Measurements from ENCODE around the gene WIPI1. TPM values are rescaled to one million over a fixed set of nuclear protein-coding genes. Genes with fewer than 3 reads are reported as not detected.

WIPI1 gene
- total and polyA plus RNA-seq, 2 of the 13 experiments (the other 11 are each of a cell fraction or from before 2014, with no cell fraction given) = 29.4 to 141 TPM

DNA sequence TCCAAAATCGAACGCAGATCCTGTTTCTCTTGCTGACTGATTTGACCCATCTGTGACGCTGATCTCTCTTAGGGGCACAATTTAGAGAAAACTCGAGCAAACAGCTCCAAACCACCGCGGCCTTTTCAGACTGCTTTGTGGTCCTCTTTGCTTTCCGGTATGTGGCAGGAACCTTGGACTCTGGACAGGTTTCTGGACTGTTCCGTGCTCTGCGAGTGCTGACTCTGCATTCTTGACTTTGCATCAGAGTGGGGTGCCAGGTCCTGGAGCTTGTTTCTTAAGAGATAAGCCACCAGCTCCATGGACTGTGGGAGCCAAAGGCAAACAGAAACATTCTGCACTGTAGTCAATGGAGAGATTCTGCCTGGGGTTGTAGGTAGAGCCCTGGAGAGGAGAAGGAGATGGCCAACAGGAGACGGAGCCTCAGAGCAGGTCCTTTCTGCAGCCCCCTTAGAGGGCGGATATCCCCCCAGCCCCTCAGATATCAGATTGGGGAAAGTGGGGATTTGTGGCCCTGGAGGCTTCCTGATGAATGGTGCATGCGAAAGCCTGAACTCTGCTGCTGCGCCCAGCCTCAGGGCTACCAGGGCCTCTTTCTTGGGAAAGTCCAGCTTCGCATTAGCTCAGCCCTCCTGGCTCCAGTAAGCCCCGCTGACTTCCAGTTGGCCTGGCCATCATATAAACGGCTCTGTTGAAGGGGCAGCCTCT lies 65.6 kb downstream of the WIPI1 start (continued):
- TF ChIP-seq, protein P1, sequence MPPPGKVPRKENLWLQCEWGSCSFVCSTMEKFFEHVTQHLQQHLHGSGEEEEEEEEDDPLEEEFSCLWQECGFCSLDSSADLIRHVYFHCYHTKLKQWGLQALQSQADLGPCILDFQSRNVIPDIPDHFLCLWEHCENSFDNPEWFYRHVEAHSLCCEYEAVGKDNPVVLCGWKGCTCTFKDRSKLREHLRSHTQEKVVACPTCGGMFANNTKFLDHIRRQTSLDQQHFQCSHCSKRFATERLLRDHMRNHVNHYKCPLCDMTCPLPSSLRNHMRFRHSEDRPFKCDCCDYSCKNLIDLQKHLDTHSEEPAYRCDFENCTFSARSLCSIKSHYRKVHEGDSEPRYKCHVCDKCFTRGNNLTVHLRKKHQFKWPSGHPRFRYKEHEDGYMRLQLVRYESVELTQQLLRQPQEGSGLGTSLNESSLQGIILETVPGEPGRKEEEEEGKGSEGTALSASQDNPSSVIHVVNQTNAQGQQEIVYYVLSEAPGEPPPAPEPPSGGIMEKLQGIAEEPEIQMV (CRISPR knock-in tag; IDR thresholded peaks at IDR 0.05; ENCODE audit: low read depth) = peak; percentile 53; the same call in 1 of the 2 replicates
- TF ChIP-seq PLRG1 (conservative IDR thresholded peaks at IDR 0.05) = no peak
- TF ChIP-seq, protein P2, sequence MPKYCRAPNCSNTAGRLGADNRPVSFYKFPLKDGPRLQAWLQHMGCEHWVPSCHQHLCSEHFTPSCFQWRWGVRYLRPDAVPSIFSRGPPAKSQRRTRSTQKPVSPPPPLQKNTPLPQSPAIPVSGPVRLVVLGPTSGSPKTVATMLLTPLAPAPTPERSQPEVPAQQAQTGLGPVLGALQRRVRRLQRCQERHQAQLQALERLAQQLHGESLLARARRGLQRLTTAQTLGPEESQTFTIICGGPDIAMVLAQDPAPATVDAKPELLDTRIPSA (CRISPR knock-in tag; IDR thresholded peaks at IDR 0.05; ENCODE audit: borderline replicate concordance) = no peak
- TF ChIP-seq PITX1 (CRISPR knock-in tag; IDR thresholded peaks at IDR 0.05) = no peak
- TF ChIP-seq, protein P3, sequence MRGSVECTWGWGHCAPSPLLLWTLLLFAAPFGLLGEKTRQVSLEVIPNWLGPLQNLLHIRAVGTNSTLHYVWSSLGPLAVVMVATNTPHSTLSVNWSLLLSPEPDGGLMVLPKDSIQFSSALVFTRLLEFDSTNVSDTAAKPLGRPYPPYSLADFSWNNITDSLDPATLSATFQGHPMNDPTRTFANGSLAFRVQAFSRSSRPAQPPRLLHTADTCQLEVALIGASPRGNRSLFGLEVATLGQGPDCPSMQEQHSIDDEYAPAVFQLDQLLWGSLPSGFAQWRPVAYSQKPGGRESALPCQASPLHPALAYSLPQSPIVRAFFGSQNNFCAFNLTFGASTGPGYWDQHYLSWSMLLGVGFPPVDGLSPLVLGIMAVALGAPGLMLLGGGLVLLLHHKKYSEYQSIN (CRISPR knock-in tag; IDR thresholded peaks at IDR 0.05; ENCODE audit: borderline replicate concordance) = no peak
- peak; percentile 72; the same call in 1 of the 2 replicates for TF ChIP-seq ZKSCAN8 (CRISPR knock-in tag; IDR thresholded peaks at IDR 0.05; ENCODE audit: borderline replicate concordance)
- no peak for TF ChIP-seq TBX3 (IDR thresholded peaks at IDR 0.05; ENCODE audit: borderline replicate concordance)
- TF ChIP-seq, protein P4, sequence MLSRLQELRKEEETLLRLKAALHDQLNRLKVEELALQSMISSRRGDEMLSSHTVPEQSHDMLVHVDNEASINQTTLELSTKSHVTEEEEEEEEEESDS (CRISPR knock-in tag; IDR thresholded peaks at IDR 0.05; ENCODE audit: borderline replicate concordance) = no peak
- peak; percentile 40; the same call in 1 of the 2 replicates for TF ChIP-seq KAT7 (CRISPR knock-in tag; IDR thresholded peaks at IDR 0.05; ENCODE audit: borderline replicate concordance)
- TF ChIP-seq TOE1 (CRISPR knock-in tag; IDR thresholded peaks at IDR 0.05) = no peak
- no peak for TF ChIP-seq ZNF749 (CRISPR knock-in tag; IDR thresholded peaks at IDR 0.05; ENCODE audit: borderline replicate concordance)
- no peak for TF ChIP-seq CAMTA2 (CRISPR knock-in tag; IDR thresholded peaks at IDR 0.05; ENCODE audit: borderline replicate concordance)
- no peak for TF ChIP-seq ZNF235 (CRISPR knock-in tag; IDR thresholded peaks at IDR 0.05; ENCODE audit: borderline replicate concordance)
- TF ChIP-seq SNAPC2 (CRISPR knock-in tag; IDR thresholded peaks at IDR 0.05) = no peak
- peak; percentile 53; the same call in 1 of the 2 replicates for TF ChIP-seq PHF21A (CRISPR knock-in tag; IDR thresholded peaks at IDR 0.05)
- no peak for TF ChIP-seq MTF2 (CRISPR knock-in tag; IDR thresholded peaks at IDR 0.05; ENCODE audit: borderline replicate concordance)
- no peak for TF ChIP-seq HNRNPH1 (optimal IDR thresholded peaks at IDR 0.05; ENCODE audit: low read depth, low read length)
- no peak for TF ChIP-seq ZNF547 (CRISPR knock-in tag; IDR thresholded peaks at IDR 0.05)
- no peak for TF ChIP-seq ZBTB1 (CRISPR knock-in tag; IDR thresholded peaks at IDR 0.05; ENCODE audit: borderline replicate concordance)
- TF ChIP-seq RBM22 (optimal IDR thresholded peaks at IDR 0.05; ENCODE audit: low read length) = no peak
- TF ChIP-seq ZNF660 (CRISPR knock-in tag; IDR thresholded peaks at IDR 0.05; ENCODE audit: borderline replicate concordance, low read depth) = no peak
- no peak for TF ChIP-seq ZNF724P (CRISPR knock-in tag; IDR thresholded peaks at IDR 0.05; ENCODE audit: borderline replicate concordance)
- TF ChIP-seq SAFB2 (CRISPR knock-in tag; IDR thresholded peaks at IDR 0.05; ENCODE audit: borderline replicate concordance, low read depth) = no peak
- no peak for TF ChIP-seq SMAD9 (CRISPR knock-in tag; IDR thresholded peaks at IDR 0.05)
- no peak for TF ChIP-seq MATR3 (CRISPR knock-in tag; IDR thresholded peaks at IDR 0.05)
- no peak for TF ChIP-seq ATAD3A (CRISPR knock-in tag; IDR thresholded peaks at IDR 0.05)
- no peak for TF ChIP-seq MLLT10 (CRISPR knock-in tag; IDR thresholded peaks at IDR 0.05)
- peak; percentile 100 for TF ChIP-seq MAFF (IDR thresholded peaks at IDR 0.05; ENCODE audit: low read depth, low read length)
- no peak for TF ChIP-seq FOSL1 (CRISPR knock-in tag; IDR thresholded peaks at IDR 0.05; ENCODE audit: borderline replicate concordance)

All from HepG2 (cell line).